ENCODE data around the gene OR10G6. TPM values are rescaled to one million over a fixed set of nuclear protein-coding genes. Genes with fewer than 3 reads are reported as not detected.
A peak's percentile ranks its signal among the peaks of the same experiment; 100 is the strongest.
"Not testable (repeated sequence)": the region's sequence is repeated elsewhere in the genome, so short reads cannot be mapped to it uniquely, and the experiment has no call there.

Gene OR10G6
- not detected for total RNA-seq

- no peak for DNase-seq (ENCODE audit: low spot score in 2 of 2)
- FAIRE-seq: no peak
Observed at GRCh38 chr11:123995119-123995518, at the start of gene OR10G6. Gene OR10G6, minus strand, starts transcription at chr11:123995161. Its CDS starts 0 bp downstream, at chr11:123995161.

- DNase-seq (ENCODE audit: low spot score in 2 of 2) (no peak), FAIRE-seq (no peak)
Observed at GRCh38 chr11:124043420-124043819, 48.5 kb upstream of the OR10G6 start.

GRCh38 chr11:124041254-124041653 lies 46.3 kb upstream of the OR10G6 start, which contains the start of gene OR10G7:
Gene OR10G7, minus strand, starts transcription at chr11:124041325. Its CDS starts 2,324 bp downstream, at chr11:124039001.
- DNase-seq (ENCODE audit: low spot score in 2 of 2) (no peak), FAIRE-seq (no peak)

GRCh38 chr11:124039557-124039956 lies 44.6 kb upstream of the OR10G6 start:
- no peak for FAIRE-seq
- DNase-seq (ENCODE audit: low spot score in 2 of 2): no peak

- no peak for FAIRE-seq
- no peak for DNase-seq (ENCODE audit: low spot score in 2 of 2)
Observed at GRCh38 chr11:124036666-124037065, 41.7 kb upstream of the OR10G6 start.

GRCh38 chr11:124026498-124026897 lies 31.5 kb upstream of the OR10G6 start, which contains the start of gene OR10G8:
Gene OR10G8, plus strand, starts transcription at chr11:124026798. Its CDS starts 2,825 bp downstream, at chr11:124029623.
- DNase-seq (ENCODE audit: low spot score in 2 of 2) (no peak), FAIRE-seq (peak; percentile 15)

GRCh38 chr11:124015837-124016236 lies 20.9 kb upstream of the OR10G6 start:
- not testable (repeated sequence) for DNase-seq (ENCODE audit: low spot score in 2 of 2); FAIRE-seq

- FAIRE-seq (no peak), DNase-seq (ENCODE audit: low spot score in 2 of 2) (no peak)
Observed at GRCh38 chr11:124012697-124013096, 17.7 kb upstream of the OR10G6 start, which contains the start of gene OR10G4. Gene OR10G4, plus strand, starts transcription at chr11:124012997. Its CDS starts 2,578 bp downstream, at chr11:124015575.

- no peak for DNase-seq (ENCODE audit: low spot score in 2 of 2)
- no peak for FAIRE-seq
Observed at GRCh38 chr11:123979311-123979710, 15.7 kb downstream of the OR10G6 start.

GRCh38 chr11:123977731-123978347 lies 17.1 kb downstream of the OR10G6 start, which contains the start of gene OR10S1:
Gene OR10S1, minus strand, starts transcription at chr11:123977781. Its CDS starts 117 bp downstream, at chr11:123977664.
- FAIRE-seq: no peak
- DNase-seq (ENCODE audit: low spot score in 2 of 2): no peak

- FAIRE-seq (no peak), DNase-seq (ENCODE audit: low spot score in 2 of 2) (no peak)
Observed at GRCh38 chr11:123976770-123977560, 18.0 kb downstream of the OR10G6 start.

- DNase-seq (ENCODE audit: low spot score in 2 of 2) (no peak), FAIRE-seq (no peak)
Observed at GRCh38 chr11:123973816-123974215, 21.1 kb downstream of the OR10G6 start.

GRCh38 chr11:123956752-123957151 lies 38.2 kb downstream of the OR10G6 start:
- FAIRE-seq (no peak), DNase-seq (ENCODE audit: low spot score in 2 of 2) (no peak)

GRCh38 chr11:123945132-123945531 lies 49.8 kb downstream of the OR10G6 start:
- FAIRE-seq (no peak), DNase-seq (ENCODE audit: low spot score in 2 of 2) (no peak)

Other genes starting within 250 kb of the OR10G6 start
- gene OR6X1, start 240.6 kb downstream of the OR10G6 start, total RNA-seq: not detected
- not detected for gene OR6M1, start 188.8 kb downstream of the OR10G6 start, total RNA-seq
- not detected for gene TMEM225, start 109.5 kb downstream of the OR10G6 start, total RNA-seq
- not detected for gene OR8D4, start 93.0 kb downstream of the OR10G6 start, total RNA-seq
- gene OR4D5, start 55.5 kb downstream of the OR10G6 start, total RNA-seq: under 0.01 TPM
- gene OR6T1, start 51.3 kb downstream of the OR10G6 start, total RNA-seq: not detected
- not detected for gene OR10S1, start 17.4 kb downstream of the OR10G6 start, total RNA-seq
- not detected for gene OR10G4, start 17.8 kb upstream of the OR10G6 start, total RNA-seq
- gene OR10G9, start 27.9 kb upstream of the OR10G6 start, total RNA-seq: not detected
- gene OR10G8, start 31.6 kb upstream of the OR10G6 start, total RNA-seq: not detected
- gene OR10G7, start 46.2 kb upstream of the OR10G6 start, total RNA-seq: not detected
- gene VWA5A, start 120.3 kb upstream of the OR10G6 start, total RNA-seq: 11.0 TPM
- gene OR10D3, start 188.2 kb upstream of the OR10G6 start, total RNA-seq: not detected
- not detected for gene OR8G1, start 245.9 kb upstream of the OR10G6 start, total RNA-seq